Calu3 (cell line): ENCODE results near the gene RARRES2. TPM values are rescaled to one million over a fixed set of nuclear protein-coding genes. Genes with fewer than 3 reads are reported as not detected.

Experiments
- BruUV-seq: library from RNA; stranded (reverse); fragments of 400-500 nt; replicated peaks from 2 replicates; lab custom pipeline; 2021; lab: Mats Ljungman, UMichigan
- CTCF ChIA-PET: fragments of 300-600 bp; sonication (Branson Sonifier 250); formaldehyde crosslinking; loops from one replicate; lab custom pipeline; 2022; ENCODE audit warnings: antibody characterized with exemption; lab: Charles Lee
- DNase-seq: peaks from one replicate; pipeline ENCODE4 v3.0.0; 2022
- H3K27ac Mint-ChIP-seq: one replicate; pipeline ENCODE4 v1.8.0; 2022; ENCODE audit warnings: mixed read lengths; ENCODE audit not compliant: unreplicated experiment
- H3K27me3 Mint-ChIP-seq: one replicate; pipeline ENCODE4 v1.8.0; 2022; ENCODE audit warnings: mixed read lengths; ENCODE audit not compliant: unreplicated experiment
- H3K36me3 Mint-ChIP-seq: one replicate; pipeline ENCODE4 v1.8.0; 2022; ENCODE audit warnings: mild to moderate bottlenecking, moderate library complexity, mixed read lengths; ENCODE audit not compliant: insufficient read depth, unreplicated experiment
- H3K4me1 Mint-ChIP-seq: one replicate; pipeline ENCODE4 v1.8.0; 2022; ENCODE audit warnings: mild to moderate bottlenecking, low read depth, mixed read lengths; ENCODE audit not compliant: unreplicated experiment
- H3K4me3 Mint-ChIP-seq: one replicate; pipeline ENCODE4 v1.8.0; 2022; ENCODE audit warnings: mild to moderate bottlenecking, low read depth, moderate library complexity, mixed read lengths; ENCODE audit not compliant: unreplicated experiment
- H3K9me3 Mint-ChIP-seq: one replicate; pipeline ENCODE4 v1.8.0; 2022; ENCODE audit warnings: low read depth, mixed read lengths; ENCODE audit not compliant: unreplicated experiment
- intact Hi-C: fragments of 100-400 bp; cut with micrococcal nuclease; formaldehyde crosslinking; loops from one replicate; pipeline ENCODE4 v1.10.0; 2022; ENCODE audit not compliant: unreplicated experiment
- total RNA-seq: library from RNA; stranded (reverse); gene quantifications from 2 replicates; pipeline ENCODE4 v1.2.3, GENCODE V29; 2022
- TF ChIP-seq, protein P1 (sequence below): fragments of 200-600 bp; IDR thresholded peaks from one replicate; pipeline ENCODE4 v1.8.0; 2022; ENCODE audit warnings: antibody characterized with exemption; ENCODE audit not compliant: unreplicated experiment

Gene RARRES2
- total RNA-seq, 1 experiment from 2014 or later: 13.0 TPM

GRCh38 chr7:150363370-150363769 lies 21.9 kb upstream of the RARRES2 start:
- Mint-ChIP-seq H3K4me3 (no peak overlapping the region), H3K9me3 (peaks cover 3% of the 10 kb centered on the region), H3K36me3 (peaks cover 17% of the 10 kb centered on the region), H3K4me1 (peaks cover 26% of the 10 kb centered on the region), H3K27me3 (no peaks in the 10 kb centered on the region), H3K27ac (no peak overlapping the region)
- BruUV-seq: no TSS peak
- CTCF ChIA-PET: interaction anchor here (0.6 kb wide), 1 partner anchor 46 kb away, joined by 7 read pairs; no protein-coding TSS in a partner anchor
- intact Hi-C loops: no loop called here
- DNase-seq: no peak
- TF ChIP-seq, protein P1, sequence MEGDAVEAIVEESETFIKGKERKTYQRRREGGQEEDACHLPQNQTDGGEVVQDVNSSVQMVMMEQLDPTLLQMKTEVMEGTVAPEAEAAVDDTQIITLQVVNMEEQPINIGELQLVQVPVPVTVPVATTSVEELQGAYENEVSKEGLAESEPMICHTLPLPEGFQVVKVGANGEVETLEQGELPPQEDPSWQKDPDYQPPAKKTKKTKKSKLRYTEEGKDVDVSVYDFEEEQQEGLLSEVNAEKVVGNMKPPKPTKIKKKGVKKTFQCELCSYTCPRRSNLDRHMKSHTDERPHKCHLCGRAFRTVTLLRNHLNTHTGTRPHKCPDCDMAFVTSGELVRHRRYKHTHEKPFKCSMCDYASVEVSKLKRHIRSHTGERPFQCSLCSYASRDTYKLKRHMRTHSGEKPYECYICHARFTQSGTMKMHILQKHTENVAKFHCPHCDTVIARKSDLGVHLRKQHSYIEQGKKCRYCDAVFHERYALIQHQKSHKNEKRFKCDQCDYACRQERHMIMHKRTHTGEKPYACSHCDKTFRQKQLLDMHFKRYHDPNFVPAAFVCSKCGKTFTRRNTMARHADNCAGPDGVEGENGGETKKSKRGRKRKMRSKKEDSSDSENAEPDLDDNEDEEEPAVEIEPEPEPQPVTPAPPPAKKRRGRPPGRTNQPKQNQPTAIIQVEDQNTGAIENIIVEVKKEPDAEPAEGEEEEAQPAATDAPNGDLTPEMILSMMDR: no peak

DNA sequence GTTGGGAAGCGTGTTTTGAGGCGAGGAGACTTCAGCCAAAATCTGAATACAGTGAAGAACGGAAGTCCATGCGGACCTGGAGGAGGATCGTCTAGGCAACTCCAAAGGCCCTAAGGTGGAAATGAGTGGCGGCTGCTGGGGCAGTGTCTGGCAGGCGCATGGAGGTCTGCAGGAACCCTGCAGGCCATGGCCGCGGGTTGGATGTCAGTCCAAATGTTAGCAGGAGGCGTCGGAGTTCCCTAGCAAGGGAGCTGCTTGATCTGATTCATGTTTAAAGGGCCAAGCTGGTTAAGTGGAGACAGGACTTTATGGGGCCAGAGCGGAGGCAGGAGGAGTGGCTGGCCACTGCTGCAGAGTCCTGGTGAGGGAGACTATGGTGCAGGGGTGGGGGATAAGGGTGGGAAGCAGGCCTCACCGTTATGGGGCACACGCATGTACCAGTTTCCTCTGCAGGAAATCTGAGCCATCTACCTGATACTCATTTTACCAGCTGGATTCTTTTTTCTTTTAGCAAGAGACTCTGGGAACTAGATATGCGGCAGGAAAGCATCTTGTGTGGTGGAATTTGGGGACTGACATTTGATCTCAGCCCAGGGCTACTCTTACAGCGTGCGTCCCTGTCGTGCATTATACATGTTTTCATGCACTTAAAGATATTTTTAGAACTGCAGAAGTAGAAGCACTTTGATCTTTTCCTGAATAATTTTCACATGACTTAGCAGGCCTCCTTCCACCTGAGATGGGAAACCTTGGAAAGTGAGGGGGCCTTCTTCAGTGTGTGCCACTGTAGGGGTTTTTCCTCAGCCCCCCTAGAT lies 20.6 kb upstream of the RARRES2 start:
- intact Hi-C loops: no loop called here
- Mint-ChIP-seq H3K27ac (no peak overlapping the region), H3K36me3 (peaks cover 11% of the 10 kb centered on the region), H3K4me1 (peaks cover 26% of the 10 kb centered on the region), H3K9me3 (peaks cover 3% of the 10 kb centered on the region), H3K27me3 (no peaks in the 10 kb centered on the region), H3K4me3 (no peak overlapping the region)
- no TSS peak for BruUV-seq
- TF ChIP-seq, protein P1: no peak
- no peak for DNase-seq
- CTCF ChIA-PET: no interaction called here

DNA sequence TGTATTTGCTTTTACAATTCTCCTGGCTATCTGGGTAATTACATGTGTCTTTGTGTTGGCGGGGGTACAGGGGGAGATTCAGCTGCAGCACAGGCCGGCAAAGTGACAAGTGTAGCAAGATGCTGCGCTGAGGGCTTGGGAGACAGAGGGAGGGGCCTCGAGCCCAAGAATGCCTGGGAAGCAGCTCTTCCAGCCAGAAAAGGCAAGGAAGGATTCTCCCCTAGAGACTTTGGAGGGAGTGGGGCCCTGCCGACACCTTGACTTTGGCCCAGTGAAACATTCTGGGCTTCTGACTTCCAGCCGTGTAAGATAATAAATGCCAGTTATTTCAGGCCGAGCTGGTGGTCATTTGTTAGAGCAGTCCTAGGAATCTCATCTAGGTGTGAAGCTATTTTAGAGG lies 20.0 kb upstream of the RARRES2 start:
- Mint-ChIP-seq H3K27ac (no peak overlapping the region), H3K4me1 (peaks cover 26% of the 10 kb centered on the region), H3K4me3 (no peak overlapping the region), H3K27me3 (no peaks in the 10 kb centered on the region), H3K9me3 (peaks cover 3% of the 10 kb centered on the region), H3K36me3 (peaks cover 11% of the 10 kb centered on the region)
- CTCF ChIA-PET: no interaction called here
- BruUV-seq: no TSS peak
- no peak for DNase-seq
- intact Hi-C loops: no loop called here
- TF ChIP-seq, protein P1: no peak

- Mint-ChIP-seq H3K9me3 (peaks cover 3% of the 10 kb centered on the region), H3K36me3 (peaks cover 5% of the 10 kb centered on the region), H3K27me3 (no peaks in the 10 kb centered on the region), H3K4me3 (no peak overlapping the region), H3K27ac (no peak overlapping the region), H3K4me1 (peaks cover 17% of the 10 kb centered on the region)
- no TSS peak for BruUV-seq
- CTCF ChIA-PET: no interaction called here
- TF ChIP-seq, protein P1: no peak
- no peak for DNase-seq
- intact Hi-C loops: no loop called here
Measured at GRCh38 chr7:150360363-150361058, 19.1 kb upstream of the RARRES2 start.
